Activated CD4-positive, alpha-beta T cell treated with anti-CD3 and anti-CD28 coated beads for 36 hours (primary cell): ENCODE measurements around the gene SPDYE6. TPM values are rescaled to one million over a fixed set of nuclear protein-coding genes. Genes with fewer than 3 reads are reported as not detected.
"Not testable (repeated sequence)": the region's sequence is repeated elsewhere in the genome, so short reads cannot be mapped to it uniquely, and the experiment has no call there.

ENCODE experiments used
- ATAC-seq: fragments of 200-7000 bp; cut with Tn5 transposase; one replicate; pipeline ENCODE4 v1.10.0; 2021; ENCODE audit warnings: mild to moderate bottlenecking, moderate library complexity
- CTCF ChIA-PET: fragments of 350-600 bp; sonication (Branson Sonifier 250); formaldehyde crosslinking; loops from one replicate; lab custom pipeline; 2021; ENCODE audit warnings: antibody characterized with exemption; lab: Charles Lee
- POLR2A ChIA-PET: fragments of 350-600 bp; sonication (Branson Sonifier 250); formaldehyde crosslinking; loops from one replicate; lab custom pipeline; 2021; ENCODE audit warnings: antibody characterized with exemption, inconsistent platforms; lab: Charles Lee
- DNase-seq: peaks from one replicate; pipeline ENCODE4 v3.0.0-alpha.2; 2020
- H3K27ac Mint-ChIP-seq: one replicate; pipeline ENCODE4 v1.8.0; 2021; ENCODE audit warnings: mixed read lengths
- H3K27me3 Mint-ChIP-seq: one replicate; pipeline ENCODE4 v1.8.0; 2021; ENCODE audit warnings: mixed read lengths
- H3K36me3 Mint-ChIP-seq: one replicate; pipeline ENCODE4 v1.8.0; 2021; ENCODE audit warnings: low read depth, mixed read lengths
- H3K4me1 Mint-ChIP-seq: one replicate; pipeline ENCODE4 v1.8.0; 2021; ENCODE audit warnings: mixed read lengths
- H3K4me3 Mint-ChIP-seq: one replicate; pipeline ENCODE4 v1.8.0; 2021; ENCODE audit warnings: mild to moderate bottlenecking, moderate library complexity, mixed read lengths
- H3K9me3 Mint-ChIP-seq: one replicate; pipeline ENCODE4 v1.8.0; 2021; ENCODE audit warnings: low read depth, mixed read lengths
- intact Hi-C, 2 experiments: fragments of 100-400 bp; cut with DNase I in 1 of 2; cut with micrococcal nuclease in 1 of 2; formaldehyde crosslinking; loops; one replicate each; pipeline versions ENCODE4 v1.14.2 to v1.15.1; 2022 to 2024; cut with DNase I, micrococcal nuclease
- total RNA-seq, 2 experiments: library from RNA; stranded (reverse); gene quantifications; one replicate each; pipeline ENCODE4 v1.2.3, GENCODE V29; 2021

The SPDYE6 gene
- total RNA-seq, 2 experiments from 2014 or later, result not detected

DNA sequence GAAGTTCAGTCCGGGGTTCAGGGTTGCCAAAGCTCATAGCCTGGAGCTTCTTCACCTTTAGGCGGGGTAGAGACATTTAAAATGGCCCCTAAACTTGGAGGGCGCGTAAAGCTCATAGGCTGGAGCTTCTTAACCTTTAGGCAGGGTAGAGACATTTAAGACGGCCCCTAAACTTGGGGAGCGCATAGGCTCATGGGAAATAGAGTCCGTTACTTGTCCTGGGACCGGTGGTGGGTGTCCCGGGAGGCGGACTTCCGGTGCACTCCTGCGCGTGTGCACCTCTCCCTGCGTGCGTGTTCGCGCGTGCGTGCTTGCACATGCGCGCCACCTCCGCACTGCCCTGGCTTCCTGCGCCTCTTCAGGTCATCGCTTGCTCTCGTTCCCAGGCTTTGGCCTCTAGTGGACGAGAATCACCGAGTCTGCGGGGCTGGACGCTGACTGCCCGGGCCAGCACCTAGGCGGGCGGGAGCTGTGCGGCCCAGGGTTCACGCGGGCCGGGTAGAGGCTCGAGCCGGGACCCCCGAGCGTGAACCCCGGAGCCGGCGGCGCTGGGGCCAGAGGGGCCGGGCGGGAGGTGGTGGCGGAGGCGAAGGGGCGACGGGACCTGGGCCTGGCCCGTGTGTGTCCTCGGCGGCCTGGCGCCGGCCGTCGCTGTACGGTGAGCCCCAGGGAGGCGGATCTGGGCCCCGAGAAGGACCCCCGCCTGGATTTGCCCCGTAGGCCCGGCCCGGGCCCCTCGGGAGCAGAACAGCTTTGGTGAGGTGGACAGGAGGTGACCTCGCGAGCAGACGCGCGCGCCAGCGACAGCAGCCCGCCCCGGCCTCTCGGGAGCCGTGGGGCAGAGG is 7.5 kb upstream of the SPDYE6 start:
- not testable (repeated sequence) for H3K27me3 Mint-ChIP-seq, H3K9me3 Mint-ChIP-seq
- DNase-seq, result peak; percentile 96
- intact Hi-C loops, result loop anchor here (1.0 to 5.0 kb wide), 5 partner anchors 33 to 546 kb away; partner anchors contain the start of genes PRKRIP1 (in 2 of the 2), CUX1 (in 1 of the 2), ORAI2 (in 1 of the 2) and SH2B2 (in 1 of the 2)
- H3K4me3 Mint-ChIP-seq, result peak overlapping the region; percentile 88
- ChIA-PET CTCF (interaction anchor here (0.7 to 1.0 kb wide), 2 partner anchors 27 to 90 kb away, joined by 3 to 4 read pairs; no protein-coding TSS in a partner anchor), POLR2A (interaction anchor here (0.6 to 0.7 kb wide), 4 partner anchors 22 to 1728 kb away, joined by 3 to 4 read pairs (median 3); partner anchors contain the start of gene PRKRIP1)
- peak; percentile 99 for ATAC-seq
- peaks cover 27% of the 10 kb centered on the region for H3K36me3 Mint-ChIP-seq
- peaks cover 18% of the 10 kb centered on the region for H3K4me1 Mint-ChIP-seq
- H3K27ac Mint-ChIP-seq, result peak overlapping the region; percentile 88

- H3K9me3 Mint-ChIP-seq, ATAC-seq, CTCF ChIA-PET, intact Hi-C loops, H3K4me3 Mint-ChIP-seq, H3K27me3 Mint-ChIP-seq, H3K4me1 Mint-ChIP-seq, H3K27ac Mint-ChIP-seq, DNase-seq, H3K36me3 Mint-ChIP-seq, POLR2A ChIA-PET: not testable (repeated sequence)
Observed at GRCh38 chr7:102346983-102347382, 9.3 kb downstream of the SPDYE6 start.

- intact Hi-C loops, ATAC-seq, POLR2A ChIA-PET, CTCF ChIA-PET, H3K4me3 Mint-ChIP-seq, H3K4me1 Mint-ChIP-seq, H3K9me3 Mint-ChIP-seq, H3K36me3 Mint-ChIP-seq, H3K27ac Mint-ChIP-seq, DNase-seq, H3K27me3 Mint-ChIP-seq: not testable (repeated sequence)
Observed at GRCh38 chr7:102340599-102341368, 15.5 kb downstream of the SPDYE6 start.

DNA sequence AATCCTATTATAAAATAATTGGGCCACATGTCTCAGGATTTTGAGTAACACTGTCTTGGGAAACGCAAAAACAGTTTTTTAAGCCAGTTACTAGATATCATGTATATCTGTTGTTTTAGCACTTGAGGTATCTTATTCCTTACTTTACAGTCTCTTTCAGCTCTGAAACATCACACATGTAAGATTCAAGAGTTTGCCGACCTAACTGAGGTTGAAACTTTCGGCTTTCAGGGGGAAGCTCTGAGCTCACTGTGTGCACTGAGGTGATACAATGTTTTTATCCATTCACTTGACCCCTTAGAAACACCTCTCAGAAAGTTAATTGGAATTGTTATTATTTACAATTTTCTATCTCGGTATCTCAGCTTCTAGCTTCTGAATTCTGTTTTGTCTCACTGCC is 18.8 kb downstream of the SPDYE6 start:
- H3K27ac Mint-ChIP-seq, POLR2A ChIA-PET, H3K4me3 Mint-ChIP-seq, H3K9me3 Mint-ChIP-seq, H3K36me3 Mint-ChIP-seq, H3K4me1 Mint-ChIP-seq, ATAC-seq, DNase-seq, CTCF ChIA-PET, intact Hi-C loops, H3K27me3 Mint-ChIP-seq: not testable (repeated sequence)

- H3K4me1 Mint-ChIP-seq, H3K9me3 Mint-ChIP-seq, H3K4me3 Mint-ChIP-seq, DNase-seq, H3K36me3 Mint-ChIP-seq, intact Hi-C loops, ATAC-seq, POLR2A ChIA-PET, H3K27ac Mint-ChIP-seq, H3K27me3 Mint-ChIP-seq, CTCF ChIA-PET: not testable (repeated sequence)
Observed at GRCh38 chr7:102337002-102337401, 19.2 kb downstream of the SPDYE6 start.

- POLR2A ChIA-PET, ATAC-seq, H3K27me3 Mint-ChIP-seq, H3K4me1 Mint-ChIP-seq, H3K9me3 Mint-ChIP-seq, H3K4me3 Mint-ChIP-seq, H3K36me3 Mint-ChIP-seq, intact Hi-C loops, DNase-seq, H3K27ac Mint-ChIP-seq, CTCF ChIA-PET: not testable (repeated sequence)
Observed at GRCh38 chr7:102335574-102335973, 20.7 kb downstream of the SPDYE6 start.

DNA sequence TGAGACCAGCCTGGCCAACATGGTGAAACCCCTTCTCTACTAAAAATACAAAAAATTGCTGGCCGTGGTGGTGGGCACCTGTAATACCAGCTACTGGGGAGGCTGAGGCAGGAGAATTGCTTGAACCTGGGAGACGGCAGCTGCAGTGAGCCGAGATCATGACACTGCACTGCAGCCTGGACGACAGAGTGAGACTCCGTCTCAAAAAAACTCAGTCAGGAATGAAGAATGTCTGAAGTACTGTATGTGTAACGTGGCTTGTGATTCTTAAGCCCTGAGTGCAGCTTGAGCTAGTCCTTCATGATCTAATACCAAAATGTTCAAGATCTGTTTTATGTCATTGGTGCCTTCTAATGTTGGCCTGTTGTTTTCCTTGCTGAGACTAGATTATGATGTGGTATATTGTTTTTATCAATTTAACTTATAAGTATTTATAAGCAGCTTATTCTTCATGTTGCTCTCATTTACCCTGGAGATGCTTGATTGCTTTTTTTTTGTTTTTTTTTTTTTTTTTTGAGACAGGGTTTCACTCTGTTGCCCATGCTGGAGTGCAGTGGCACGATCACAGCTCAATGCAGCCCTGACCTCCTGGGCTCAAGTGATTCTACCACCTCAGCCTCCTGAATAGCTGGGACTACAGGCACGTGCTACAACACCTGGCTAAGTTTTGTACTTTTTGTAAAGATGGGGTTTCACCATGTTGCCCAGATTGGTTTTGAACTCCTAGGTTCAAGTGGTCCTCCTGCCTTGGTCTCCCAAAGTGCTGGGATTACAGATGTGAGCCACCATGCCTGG is 25.4 kb downstream of the SPDYE6 start:
- H3K27ac Mint-ChIP-seq, DNase-seq, H3K4me3 Mint-ChIP-seq, ATAC-seq, H3K27me3 Mint-ChIP-seq, H3K9me3 Mint-ChIP-seq, POLR2A ChIA-PET, H3K36me3 Mint-ChIP-seq, intact Hi-C loops, H3K4me1 Mint-ChIP-seq: not testable (repeated sequence)
- CTCF ChIA-PET, result interaction anchor here (0.6 kb wide), 1 partner anchor 587 kb away, joined by 3 read pairs; no protein-coding TSS in a partner anchor

DNA sequence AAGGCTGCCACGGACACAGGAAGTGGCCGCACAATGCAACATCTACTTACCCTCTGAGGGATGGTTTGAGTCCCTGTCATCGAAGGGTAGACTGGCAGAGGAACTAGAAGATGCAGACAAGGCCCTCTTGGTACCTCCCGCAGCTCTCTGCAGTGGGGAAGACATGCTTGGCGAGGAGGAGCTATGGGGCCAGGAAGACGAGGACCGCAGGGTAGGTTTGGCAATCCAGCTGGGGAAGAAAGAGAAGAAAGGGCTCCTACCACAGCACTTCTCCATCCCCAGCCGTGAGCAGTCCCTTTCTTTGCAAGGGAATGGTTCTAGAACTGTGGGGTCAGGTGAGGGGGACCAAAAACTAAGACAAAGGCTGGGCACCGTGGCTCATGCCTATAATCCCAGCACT is 26.9 kb downstream of the SPDYE6 start:
- intact Hi-C loops, H3K27me3 Mint-ChIP-seq, ATAC-seq, H3K4me3 Mint-ChIP-seq, CTCF ChIA-PET, H3K36me3 Mint-ChIP-seq, H3K4me1 Mint-ChIP-seq, POLR2A ChIA-PET, DNase-seq, H3K9me3 Mint-ChIP-seq, H3K27ac Mint-ChIP-seq: not testable (repeated sequence)

DNA sequence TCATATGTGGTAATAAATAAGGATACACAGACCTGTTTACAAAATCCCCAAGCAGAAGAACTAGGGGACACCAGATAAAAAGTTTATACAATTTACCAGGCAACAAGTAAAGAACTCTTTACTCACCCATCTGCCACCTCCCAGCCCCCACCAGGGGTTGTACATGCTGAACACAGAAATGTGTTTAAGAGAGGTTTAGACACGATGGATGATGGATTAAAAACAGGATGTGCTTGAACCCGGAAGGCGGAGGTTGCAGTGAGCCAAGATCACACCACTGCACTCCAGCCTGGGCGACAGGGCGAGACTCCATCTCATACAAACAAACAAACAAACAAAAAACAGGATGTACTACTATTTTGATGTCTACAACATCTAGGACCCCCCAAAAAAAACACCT is 27.4 kb downstream of the SPDYE6 start:
- H3K4me3 Mint-ChIP-seq, CTCF ChIA-PET, ATAC-seq, H3K27ac Mint-ChIP-seq, H3K27me3 Mint-ChIP-seq, intact Hi-C loops, DNase-seq, H3K4me1 Mint-ChIP-seq, H3K9me3 Mint-ChIP-seq, H3K36me3 Mint-ChIP-seq, POLR2A ChIA-PET: not testable (repeated sequence)

DNA sequence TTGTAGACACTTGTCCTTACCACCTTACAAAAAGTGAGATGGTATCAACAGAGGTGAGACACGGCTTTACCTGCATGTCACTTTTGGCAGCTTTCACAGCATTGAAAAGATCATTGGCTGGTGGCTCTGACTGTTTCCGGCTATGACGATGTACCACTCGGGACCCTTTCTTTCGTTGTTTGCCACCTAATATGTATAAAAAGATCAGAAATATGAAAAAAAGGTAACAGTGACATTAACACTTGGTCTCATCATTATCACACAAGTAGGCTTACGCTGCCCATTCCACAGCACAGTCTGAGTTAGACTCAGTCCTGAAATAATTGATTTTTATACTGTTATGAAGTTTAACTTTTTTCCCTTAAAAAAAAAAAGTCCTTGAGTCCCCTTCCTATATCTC is 29.1 kb downstream of the SPDYE6 start:
- DNase-seq, CTCF ChIA-PET, H3K27ac Mint-ChIP-seq, H3K4me1 Mint-ChIP-seq, H3K27me3 Mint-ChIP-seq, intact Hi-C loops, H3K9me3 Mint-ChIP-seq, H3K4me3 Mint-ChIP-seq, POLR2A ChIA-PET, ATAC-seq, H3K36me3 Mint-ChIP-seq: not testable (repeated sequence)
